Endodermal cell (in vitro differentiated cells): ENCODE measurements around the gene NF1. TPM values are rescaled to one million over a fixed set of nuclear protein-coding genes. Genes with fewer than 3 reads are reported as not detected.

Experiments used
- DNase-seq: peaks from one replicate; pipeline ENCODE4 v3.0.0-alpha.2; 2017
- H3K27ac ChIP-seq: 2 replicates; pipeline ENCODE4 v1.5.1; 2013; ENCODE audit warnings: mild to moderate bottlenecking, low read depth, low read length, moderate library complexity
- H3K27me3 ChIP-seq: 2 replicates; pipeline ENCODE4 v1.6.1; 2013; ENCODE audit warnings: mild to moderate bottlenecking, low read length, moderate library complexity; ENCODE audit not compliant: insufficient read depth, control insufficient read depth, poor library complexity, severe bottlenecking
- H3K36me3 ChIP-seq: 2 replicates; pipeline ENCODE4 v1.7.0; 2013; ENCODE audit warnings: mild to moderate bottlenecking, low read length, moderate library complexity; ENCODE audit not compliant: control insufficient read depth, insufficient read depth
- H3K4me1 ChIP-seq: one replicate; pipeline ENCODE4 v1.7.0; 2013; ENCODE audit warnings: low read length; ENCODE audit not compliant: control insufficient read depth, insufficient read depth
- H3K4me3 ChIP-seq: 2 replicates; pipeline ENCODE4 v1.5.1; 2013; ENCODE audit warnings: mild to moderate bottlenecking, low read length, moderate library complexity
- H3K9ac ChIP-seq: 2 replicates; pipeline ENCODE4 v1.6.1; 2013; ENCODE audit warnings: mild to moderate bottlenecking, low read length, moderate library complexity; ENCODE audit not compliant: poor library complexity, severe bottlenecking; ENCODE audit errors: extremely low read depth
- H3K9me3 ChIP-seq: 2 replicates; pipeline ENCODE4 v1.6.1; 2013; ENCODE audit warnings: mild to moderate bottlenecking, low read length, moderate library complexity; ENCODE audit not compliant: control insufficient read depth
- H3K27ac Mint-ChIP-seq: 2 replicates; pipeline ENCODE4 v1.8.0; 2020; ENCODE audit warnings: mixed read lengths
- H3K27me3 Mint-ChIP-seq: 2 replicates; pipeline ENCODE4 v1.8.0; 2021; ENCODE audit warnings: mild to moderate bottlenecking, mixed read lengths; ENCODE audit not compliant: insufficient read depth
- H3K36me3 Mint-ChIP-seq: 2 replicates; pipeline ENCODE4 v1.8.0; 2020; ENCODE audit warnings: low read depth, mixed read lengths
- H3K4me1 Mint-ChIP-seq: 2 replicates; pipeline ENCODE4 v1.8.0; 2020; ENCODE audit warnings: mixed read lengths
- H3K4me3 Mint-ChIP-seq: 2 replicates; pipeline ENCODE4 v1.8.0; 2020; ENCODE audit warnings: mild to moderate bottlenecking, moderate library complexity, mixed read lengths
- H3K9me3 Mint-ChIP-seq: 2 replicates; pipeline ENCODE4 v1.8.0; 2020; ENCODE audit warnings: mild to moderate bottlenecking, mixed read lengths
- WGBS, 2 experiments: methylation state at CpG; one replicate each; pipeline versions ENCODE4 v1.1.5 to v1.1.7; 2013; ENCODE audit warnings: missing lambda C conversion rate in 2 of 2, mixed read lengths in 1 of 2; ENCODE audit not compliant: insufficient coverage in 1 of 2, insufficient read length in 1 of 2; 5-methylcytosine and 5-hydroxymethylcytosine counted together
- total RNA-seq, 2 donors: library from RNA; stranded (reverse); fragmentation: NEBNext Ultra II Directional in 1 of 2; extraction: Animal tissue kit (Norgen Biotek cat#: 25700) in 1 of 2; gene quantifications; 2 replicates in 1 of 2; 3 replicates in 1 of 2; pipeline ENCODE4 v1.2.1, GENCODE V29; 2021
- TF ChIP-seq, protein P1 (sequence below): fragments of 200-600 bp; sonication (generic); conservative IDR thresholded peaks from 2 replicates; pipeline ENCODE4 v1.5.0; 2021; ENCODE audit warnings: antibody characterized with exemption, mild to moderate bottlenecking

NF1 gene
- total RNA-seq, 2 donors from 2014 or later = 61.9 to 69.3 TPM

DNA sequence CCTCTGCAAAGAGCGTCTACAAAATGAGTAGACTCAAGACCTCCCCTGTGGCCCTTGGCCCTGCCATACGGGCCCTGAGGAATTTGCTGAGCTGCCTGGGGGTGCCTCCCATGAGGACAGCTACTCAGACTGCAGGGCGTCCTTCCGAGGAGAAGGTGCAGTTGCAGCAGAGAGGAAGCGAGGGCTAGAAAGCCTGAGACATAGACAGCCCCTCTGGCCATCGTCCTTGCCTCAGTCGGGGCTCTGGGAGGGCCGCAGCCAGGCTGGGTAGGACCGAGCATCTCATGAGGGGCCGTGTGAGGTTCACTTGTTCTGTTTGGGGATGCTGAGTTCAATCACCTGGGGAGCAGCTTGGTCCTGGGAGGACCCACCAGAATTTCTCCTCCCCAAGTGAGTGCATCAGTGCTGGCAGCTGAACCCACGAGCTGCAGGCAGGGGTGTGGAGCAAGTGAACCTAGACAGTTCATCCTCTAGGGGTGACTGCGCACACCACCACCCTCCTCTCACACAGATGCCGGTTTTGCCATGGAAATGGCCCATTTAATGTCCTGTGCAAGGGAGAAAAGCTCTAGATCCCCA lies 317.0 kb downstream of the NF1 start:
- DNase-seq = no peak
- H3K27me3 ChIP-seq = no peaks in the 10 kb centered on the region
- no peak overlapping the region for H3K4me3 ChIP-seq
- Mint-ChIP-seq H3K9me3 (no peaks in the 10 kb centered on the region), H3K4me3 (no peak overlapping the region), H3K27ac (no peak overlapping the region), H3K36me3 (no peaks in the 10 kb centered on the region), H3K27me3 (no peaks in the 10 kb centered on the region), H3K4me1 (peaks cover 7% of the 10 kb centered on the region)
- no peak overlapping the region for H3K9ac ChIP-seq
- no peaks in the 10 kb centered on the region for H3K4me1 ChIP-seq
- no peak overlapping the region for H3K27ac ChIP-seq
- H3K36me3 ChIP-seq = no peaks in the 10 kb centered on the region
- no peaks in the 10 kb centered on the region for H3K9me3 ChIP-seq
- WGBS, 2 experiments = 91 to 95% methylated on average over 9 to 13 of the region's 13 CpGs
- TF ChIP-seq, protein P1, sequence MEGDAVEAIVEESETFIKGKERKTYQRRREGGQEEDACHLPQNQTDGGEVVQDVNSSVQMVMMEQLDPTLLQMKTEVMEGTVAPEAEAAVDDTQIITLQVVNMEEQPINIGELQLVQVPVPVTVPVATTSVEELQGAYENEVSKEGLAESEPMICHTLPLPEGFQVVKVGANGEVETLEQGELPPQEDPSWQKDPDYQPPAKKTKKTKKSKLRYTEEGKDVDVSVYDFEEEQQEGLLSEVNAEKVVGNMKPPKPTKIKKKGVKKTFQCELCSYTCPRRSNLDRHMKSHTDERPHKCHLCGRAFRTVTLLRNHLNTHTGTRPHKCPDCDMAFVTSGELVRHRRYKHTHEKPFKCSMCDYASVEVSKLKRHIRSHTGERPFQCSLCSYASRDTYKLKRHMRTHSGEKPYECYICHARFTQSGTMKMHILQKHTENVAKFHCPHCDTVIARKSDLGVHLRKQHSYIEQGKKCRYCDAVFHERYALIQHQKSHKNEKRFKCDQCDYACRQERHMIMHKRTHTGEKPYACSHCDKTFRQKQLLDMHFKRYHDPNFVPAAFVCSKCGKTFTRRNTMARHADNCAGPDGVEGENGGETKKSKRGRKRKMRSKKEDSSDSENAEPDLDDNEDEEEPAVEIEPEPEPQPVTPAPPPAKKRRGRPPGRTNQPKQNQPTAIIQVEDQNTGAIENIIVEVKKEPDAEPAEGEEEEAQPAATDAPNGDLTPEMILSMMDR = no peak

DNA sequence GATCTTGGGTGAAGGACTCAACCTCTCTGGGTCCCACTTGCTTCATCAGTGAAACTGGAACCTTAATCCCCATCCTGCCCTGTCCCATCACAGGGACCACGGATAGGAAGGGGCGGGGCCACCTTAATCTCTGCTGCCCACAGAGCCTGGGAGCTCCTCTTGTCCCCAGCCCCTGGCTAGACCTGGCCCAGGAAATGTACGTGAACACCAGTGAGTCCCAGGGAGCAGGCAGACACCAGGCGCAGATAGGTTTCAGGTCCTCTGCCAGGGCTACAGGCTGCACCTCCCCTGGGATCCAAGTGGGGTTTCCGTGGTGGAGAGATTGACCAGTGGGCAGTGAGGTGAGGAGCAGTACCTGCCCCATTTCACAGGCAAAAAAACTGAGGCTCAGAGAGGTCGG lies 317.7 kb downstream of the NF1 start:
- TF ChIP-seq, protein P1 = no peak
- Histone ChIP-seq H3K27ac (no peak overlapping the region), H3K36me3 (no peaks in the 10 kb centered on the region), H3K4me3 (no peak overlapping the region), H3K4me1 (no peaks in the 10 kb centered on the region), H3K9me3 (no peaks in the 10 kb centered on the region), H3K9ac (no peak overlapping the region), H3K27me3 (no peaks in the 10 kb centered on the region)
- H3K4me1 Mint-ChIP-seq = peaks cover 7% of the 10 kb centered on the region
- no peak overlapping the region for H3K4me3 Mint-ChIP-seq
- no peak overlapping the region for H3K27ac Mint-ChIP-seq
- DNase-seq = no peak
- 75 to 89% methylated on average over 5 to 6 of the region's 6 CpGs for WGBS, 2 experiments
- no peaks in the 10 kb centered on the region for H3K36me3 Mint-ChIP-seq
- H3K9me3 Mint-ChIP-seq = no peaks in the 10 kb centered on the region
- H3K27me3 Mint-ChIP-seq = no peaks in the 10 kb centered on the region

DNA sequence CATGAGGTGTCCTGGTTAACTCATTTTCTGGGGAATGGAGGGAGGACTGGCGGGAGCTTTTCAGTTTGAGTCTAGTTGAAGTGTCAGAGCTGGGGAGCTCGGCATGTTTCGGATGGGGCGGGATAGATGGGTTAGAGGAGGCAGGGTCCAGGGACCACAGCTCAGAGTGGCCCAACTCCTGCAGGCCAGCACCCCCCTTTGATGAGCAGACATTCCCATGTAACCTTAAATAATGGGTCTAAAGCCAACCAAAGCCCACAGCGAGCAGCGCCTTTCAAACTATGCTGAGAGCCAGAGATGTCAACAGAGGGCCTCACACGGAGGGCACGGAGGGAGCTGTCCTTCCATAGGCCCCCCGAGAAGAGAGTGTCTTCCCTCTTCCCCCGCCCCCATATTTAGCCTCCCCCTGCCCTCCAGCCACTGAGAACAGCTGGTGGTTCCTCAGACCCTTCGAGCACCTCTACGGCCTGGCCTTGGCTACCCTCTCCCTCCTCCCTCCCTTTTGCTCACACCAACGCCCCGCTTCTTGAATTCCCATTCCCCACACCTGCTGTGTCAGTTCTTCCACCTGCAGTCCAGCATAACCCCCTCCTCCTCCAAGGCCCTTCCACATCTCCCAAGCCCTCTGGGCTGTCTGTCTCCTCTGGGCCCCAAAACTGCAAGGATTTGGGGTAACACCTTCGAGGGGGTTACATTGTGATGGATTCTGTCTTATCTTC lies 318.5 kb downstream of the NF1 start:
- no peak overlapping the region for H3K27ac Mint-ChIP-seq
- Histone ChIP-seq H3K27ac (no peak overlapping the region), H3K9me3 (no peaks in the 10 kb centered on the region), H3K4me1 (no peaks in the 10 kb centered on the region), H3K4me3 (no peak overlapping the region), H3K36me3 (no peaks in the 10 kb centered on the region), H3K27me3 (no peaks in the 10 kb centered on the region), H3K9ac (no peak overlapping the region)
- peaks cover 7% of the 10 kb centered on the region for H3K4me1 Mint-ChIP-seq
- no peaks in the 10 kb centered on the region for H3K9me3 Mint-ChIP-seq
- 53 to 68% methylated on average over 4 to 15 of the region's 15 CpGs for WGBS, 2 experiments
- no peak for DNase-seq
- H3K36me3 Mint-ChIP-seq = no peaks in the 10 kb centered on the region
- H3K27me3 Mint-ChIP-seq = no peaks in the 10 kb centered on the region
- TF ChIP-seq, protein P1 = no peak
- no peak overlapping the region for H3K4me3 Mint-ChIP-seq
